Measurements from ENCODE around the gene RBBP8.

RBBP8 gene

GRCh38 chr18:23037646-23038045 is 104.5 kb downstream of the RBBP8 start:
- H3K27me3 ChIP-seq (ENCODE audit: control insufficient read depth in 1 of 2, insufficient read depth in 2 of 2, low read length in 2 of 2), result no peaks in the 10 kb centered on the region
- no peak overlapping the region for H3K9ac ChIP-seq (ENCODE audit: low read length in 2 of 2)
- H3K36me3 ChIP-seq (ENCODE audit: control insufficient read depth in 2 of 2, insufficient read depth in 2 of 2, low read length in 2 of 2), result no peaks in the 10 kb centered on the region
- no peak overlapping the region for H3K4me3 ChIP-seq (ENCODE audit: low read length in 2 of 2)
- H3K9me3 ChIP-seq (ENCODE audit: control insufficient read depth in 2 of 2, low read length in 2 of 2), result peaks cover 0 to 3% of the 10 kb centered on the region in 2 donors
- H3K4me1 ChIP-seq (ENCODE audit: control insufficient read depth, insufficient read depth, low read length), result no peaks in the 10 kb centered on the region
- H3K27ac ChIP-seq (ENCODE audit: low read length), result no peak overlapping the region

DNA sequence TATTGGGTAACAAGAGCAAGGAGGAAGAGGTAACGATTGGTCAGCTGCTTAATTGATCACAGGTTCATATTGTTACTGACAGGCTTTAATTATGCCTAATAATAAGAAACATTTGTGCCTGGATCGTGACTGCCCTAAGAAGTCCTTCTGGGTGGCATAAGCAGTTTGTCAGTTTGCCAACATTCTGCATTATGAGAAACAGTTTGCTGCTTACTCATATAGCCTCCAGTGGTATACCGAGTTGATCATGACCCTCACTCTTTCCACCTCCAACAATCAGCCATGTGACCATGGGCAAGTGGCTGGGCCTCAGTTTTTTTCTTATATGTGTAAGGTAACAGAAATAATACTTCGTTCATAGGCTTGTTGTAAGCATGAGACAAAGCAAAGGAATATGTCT is 105.6 kb downstream of the RBBP8 start:
- Histone ChIP-seq H3K36me3 (ENCODE audit: control insufficient read depth in 2 of 2, insufficient read depth in 2 of 2, low read length in 2 of 2) (no peaks in the 10 kb centered on the region), H3K4me1 (ENCODE audit: control insufficient read depth, insufficient read depth, low read length) (no peaks in the 10 kb centered on the region), H3K27ac (ENCODE audit: low read length) (no peak overlapping the region), H3K4me3 (ENCODE audit: low read length in 2 of 2) (no peak overlapping the region), H3K9ac (ENCODE audit: low read length in 2 of 2) (no peak overlapping the region), H3K9me3 (ENCODE audit: control insufficient read depth in 2 of 2, low read length in 2 of 2) (peaks cover 0 to 3% of the 10 kb centered on the region in 2 donors), H3K27me3 (ENCODE audit: control insufficient read depth in 1 of 2, insufficient read depth in 2 of 2, low read length in 2 of 2) (peaks cover 0 to 2% of the 10 kb centered on the region in 2 donors)

GRCh38 chr18:23042133-23042532 is 109.0 kb downstream of the RBBP8 start:
- H3K9ac ChIP-seq (ENCODE audit: low read length in 2 of 2), result no peak overlapping the region
- H3K27ac ChIP-seq (ENCODE audit: low read length), result no peak overlapping the region

DNA sequence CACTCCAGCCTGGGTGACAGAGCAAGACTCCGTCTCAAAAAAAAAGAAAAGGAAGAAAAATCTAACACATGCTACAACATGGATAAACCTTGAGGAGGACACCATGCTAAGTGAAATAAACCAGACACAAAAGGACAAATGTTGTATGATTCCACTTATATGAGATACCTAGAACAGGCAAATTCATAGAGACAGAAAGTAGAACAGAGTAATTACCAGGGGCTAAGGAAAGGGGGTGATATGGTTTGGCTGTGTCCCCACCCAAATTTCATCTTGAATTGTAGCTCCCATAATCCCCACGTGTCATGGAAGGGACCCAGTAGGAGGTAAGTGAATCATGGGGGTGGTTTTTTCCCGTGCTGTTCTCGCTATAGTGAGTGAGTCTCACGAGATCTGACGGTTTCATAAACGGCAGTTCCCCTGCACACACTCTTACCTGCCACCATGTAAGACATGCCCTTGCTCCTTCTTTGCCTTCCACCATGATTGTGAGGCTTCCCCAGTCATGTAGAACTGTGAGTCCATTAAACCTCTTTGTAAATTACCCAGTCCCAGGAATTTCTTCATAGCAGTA is 110.8 kb downstream of the RBBP8 start:
- H3K9ac ChIP-seq (ENCODE audit: low read length in 2 of 2), result no peak overlapping the region
- H3K27me3 ChIP-seq (ENCODE audit: control insufficient read depth in 1 of 2, insufficient read depth in 2 of 2, low read length in 2 of 2), result peaks cover 0 to 2% of the 10 kb centered on the region in 2 donors
- H3K4me3 ChIP-seq (ENCODE audit: low read length in 2 of 2), result no peak overlapping the region
- peaks cover 0 to 3% of the 10 kb centered on the region in 2 donors for H3K9me3 ChIP-seq (ENCODE audit: control insufficient read depth in 2 of 2, low read length in 2 of 2)
- no peaks in the 10 kb centered on the region for H3K4me1 ChIP-seq (ENCODE audit: control insufficient read depth, insufficient read depth, low read length)
- H3K27ac ChIP-seq (ENCODE audit: low read length), result no peak overlapping the region
- no peaks in the 10 kb centered on the region for H3K36me3 ChIP-seq (ENCODE audit: control insufficient read depth in 2 of 2, insufficient read depth in 2 of 2, low read length in 2 of 2)

More at GRCh38 chr18:23042133-23042532, 109.0 kb downstream of the RBBP8 start:
- Histone ChIP-seq H3K4me3 (ENCODE audit: low read length in 2 of 2) (no peak overlapping the region), H3K27me3 (ENCODE audit: control insufficient read depth in 1 of 2, insufficient read depth in 2 of 2, low read length in 2 of 2) (peaks cover 0 to 2% of the 10 kb centered on the region in 2 donors), H3K4me1 (ENCODE audit: control insufficient read depth, insufficient read depth, low read length) (no peaks in the 10 kb centered on the region), H3K9me3 (ENCODE audit: control insufficient read depth in 2 of 2, low read length in 2 of 2) (peaks cover 0 to 3% of the 10 kb centered on the region in 2 donors), H3K36me3 (ENCODE audit: control insufficient read depth in 2 of 2, insufficient read depth in 2 of 2, low read length in 2 of 2) (no peaks in the 10 kb centered on the region)

GRCh38 chr18:23049698-23050373 is 116.7 kb downstream of the RBBP8 start:
- H3K27ac ChIP-seq (ENCODE audit: low read length), result no peak overlapping the region
- no peak overlapping the region for H3K9ac ChIP-seq (ENCODE audit: low read length in 2 of 2)
- H3K27me3 ChIP-seq (ENCODE audit: control insufficient read depth in 1 of 2, insufficient read depth in 2 of 2, low read length in 2 of 2), result no peaks in the 10 kb centered on the region
- H3K4me3 ChIP-seq (ENCODE audit: low read length in 2 of 2), result no peak overlapping the region
- no peaks in the 10 kb centered on the region for H3K36me3 ChIP-seq (ENCODE audit: control insufficient read depth in 2 of 2, insufficient read depth in 2 of 2, low read length in 2 of 2)
- no peaks in the 10 kb centered on the region for H3K4me1 ChIP-seq (ENCODE audit: control insufficient read depth, insufficient read depth, low read length)
- no peaks in the 10 kb centered on the region for H3K9me3 ChIP-seq (ENCODE audit: control insufficient read depth in 2 of 2, low read length in 2 of 2)

GRCh38 chr18:23053776-23054457 is 120.8 kb downstream of the RBBP8 start:
- Histone ChIP-seq H3K27ac (ENCODE audit: low read length) (no peak overlapping the region), H3K4me1 (ENCODE audit: control insufficient read depth, insufficient read depth, low read length) (no peaks in the 10 kb centered on the region), H3K4me3 (ENCODE audit: low read length in 2 of 2) (no peak overlapping the region), H3K27me3 (ENCODE audit: control insufficient read depth in 1 of 2, insufficient read depth in 2 of 2, low read length in 2 of 2) (no peaks in the 10 kb centered on the region), H3K36me3 (ENCODE audit: control insufficient read depth in 2 of 2, insufficient read depth in 2 of 2, low read length in 2 of 2) (no peaks in the 10 kb centered on the region), H3K9ac (ENCODE audit: low read length in 2 of 2) (no peak overlapping the region), H3K9me3 (ENCODE audit: control insufficient read depth in 2 of 2, low read length in 2 of 2) (no peaks in the 10 kb centered on the region)

DNA sequence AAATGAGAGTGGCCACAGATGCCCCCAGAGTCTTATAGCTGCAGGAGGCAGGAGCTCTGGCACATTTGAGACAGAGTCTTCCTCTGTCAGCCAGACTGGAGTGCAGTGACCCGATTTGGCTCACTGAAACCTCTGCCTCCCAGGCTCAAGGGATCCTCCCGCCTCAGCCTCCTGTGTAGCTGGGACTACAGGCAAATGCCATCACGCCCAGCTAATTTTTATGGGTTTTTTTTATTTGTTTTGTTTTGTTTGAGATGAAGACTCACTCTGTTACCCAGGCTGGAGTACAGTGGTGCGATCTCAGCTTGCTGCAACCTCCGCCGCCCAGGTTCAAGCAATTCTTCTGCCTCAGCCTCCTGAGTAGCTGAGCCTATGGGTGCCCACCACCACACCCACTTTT is 121.4 kb downstream of the RBBP8 start:
- Histone ChIP-seq H3K4me3 (ENCODE audit: low read length in 2 of 2) (no peak overlapping the region), H3K27ac (ENCODE audit: low read length) (no peak overlapping the region), H3K36me3 (ENCODE audit: control insufficient read depth in 2 of 2, insufficient read depth in 2 of 2, low read length in 2 of 2) (no peaks in the 10 kb centered on the region), H3K4me1 (ENCODE audit: control insufficient read depth, insufficient read depth, low read length) (no peaks in the 10 kb centered on the region), H3K27me3 (ENCODE audit: control insufficient read depth in 1 of 2, insufficient read depth in 2 of 2, low read length in 2 of 2) (no peaks in the 10 kb centered on the region), H3K9ac (ENCODE audit: low read length in 2 of 2) (no peak overlapping the region), H3K9me3 (ENCODE audit: control insufficient read depth in 2 of 2, low read length in 2 of 2) (no peaks in the 10 kb centered on the region)

DNA sequence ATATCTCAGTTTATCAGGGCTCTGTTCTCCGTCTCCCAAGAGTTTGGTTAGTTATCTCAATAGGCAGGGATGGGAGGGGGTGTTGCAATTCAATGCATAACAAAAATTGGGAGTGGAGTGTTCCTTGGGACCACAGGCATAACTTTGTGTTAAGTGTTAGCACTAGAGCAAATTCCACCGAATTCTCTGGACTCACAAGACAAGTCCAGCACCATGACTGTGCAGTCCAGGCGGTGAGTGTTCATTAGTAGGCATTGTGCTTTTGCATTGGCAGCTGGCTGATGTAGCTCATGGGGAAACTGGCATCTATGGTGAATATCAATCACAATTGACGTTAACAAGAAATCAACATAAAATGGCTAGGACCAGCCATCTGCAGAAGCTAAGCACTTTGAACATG is 123.2 kb downstream of the RBBP8 start:
- Histone ChIP-seq H3K27me3 (ENCODE audit: control insufficient read depth in 1 of 2, insufficient read depth in 2 of 2, low read length in 2 of 2) (no peaks in the 10 kb centered on the region), H3K27ac (ENCODE audit: low read length) (no peak overlapping the region), H3K4me1 (ENCODE audit: control insufficient read depth, insufficient read depth, low read length) (no peaks in the 10 kb centered on the region), H3K9me3 (ENCODE audit: control insufficient read depth in 2 of 2, low read length in 2 of 2) (no peaks in the 10 kb centered on the region), H3K9ac (ENCODE audit: low read length in 2 of 2) (no peak overlapping the region), H3K4me3 (ENCODE audit: low read length in 2 of 2) (no peak overlapping the region), H3K36me3 (ENCODE audit: control insufficient read depth in 2 of 2, insufficient read depth in 2 of 2, low read length in 2 of 2) (no peaks in the 10 kb centered on the region)

DNA sequence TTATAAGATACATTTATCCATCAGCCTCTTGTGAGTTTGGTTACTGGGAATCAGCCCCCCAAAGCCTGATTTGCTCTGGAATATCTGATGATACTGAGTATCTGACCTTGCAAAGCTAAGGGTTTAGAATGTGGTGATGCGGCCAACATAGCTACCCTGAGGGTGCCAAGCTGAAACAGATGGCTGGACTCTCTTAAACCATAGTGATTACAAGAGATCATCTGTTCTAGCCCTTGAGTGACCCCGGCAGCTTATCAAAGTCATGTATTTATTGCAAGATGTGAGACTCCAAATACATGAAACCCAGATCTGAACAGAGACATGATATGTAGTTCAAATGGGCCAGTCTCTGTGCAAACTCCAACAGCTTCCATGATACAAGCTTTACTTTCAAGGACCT is 124.0 kb downstream of the RBBP8 start:
- Histone ChIP-seq H3K27ac (ENCODE audit: low read length) (no peak overlapping the region), H3K4me1 (ENCODE audit: control insufficient read depth, insufficient read depth, low read length) (no peaks in the 10 kb centered on the region), H3K36me3 (ENCODE audit: control insufficient read depth in 2 of 2, insufficient read depth in 2 of 2, low read length in 2 of 2) (no peaks in the 10 kb centered on the region), H3K9me3 (ENCODE audit: control insufficient read depth in 2 of 2, low read length in 2 of 2) (no peaks in the 10 kb centered on the region), H3K27me3 (ENCODE audit: control insufficient read depth in 1 of 2, insufficient read depth in 2 of 2, low read length in 2 of 2) (no peaks in the 10 kb centered on the region), H3K9ac (ENCODE audit: low read length in 2 of 2) (no peak overlapping the region), H3K4me3 (ENCODE audit: low read length in 2 of 2) (no peak overlapping the region)

GRCh38 chr18:23058746-23059415 is 125.8 kb downstream of the RBBP8 start:
- Histone ChIP-seq H3K4me3 (ENCODE audit: low read length in 2 of 2) (no peak overlapping the region), H3K4me1 (ENCODE audit: control insufficient read depth, insufficient read depth, low read length) (no peaks in the 10 kb centered on the region), H3K9ac (ENCODE audit: low read length in 2 of 2) (no peak overlapping the region), H3K27me3 (ENCODE audit: control insufficient read depth in 1 of 2, insufficient read depth in 2 of 2, low read length in 2 of 2) (no peaks in the 10 kb centered on the region), H3K27ac (ENCODE audit: low read length) (no peak overlapping the region), H3K9me3 (ENCODE audit: control insufficient read depth in 2 of 2, low read length in 2 of 2) (no peaks in the 10 kb centered on the region), H3K36me3 (ENCODE audit: control insufficient read depth in 2 of 2, insufficient read depth in 2 of 2, low read length in 2 of 2) (no peaks in the 10 kb centered on the region)

All from stomach smooth muscle (tissue), 2 donors.